ENCODE results near the gene TMEM51.

TMEM51 gene

DNA sequence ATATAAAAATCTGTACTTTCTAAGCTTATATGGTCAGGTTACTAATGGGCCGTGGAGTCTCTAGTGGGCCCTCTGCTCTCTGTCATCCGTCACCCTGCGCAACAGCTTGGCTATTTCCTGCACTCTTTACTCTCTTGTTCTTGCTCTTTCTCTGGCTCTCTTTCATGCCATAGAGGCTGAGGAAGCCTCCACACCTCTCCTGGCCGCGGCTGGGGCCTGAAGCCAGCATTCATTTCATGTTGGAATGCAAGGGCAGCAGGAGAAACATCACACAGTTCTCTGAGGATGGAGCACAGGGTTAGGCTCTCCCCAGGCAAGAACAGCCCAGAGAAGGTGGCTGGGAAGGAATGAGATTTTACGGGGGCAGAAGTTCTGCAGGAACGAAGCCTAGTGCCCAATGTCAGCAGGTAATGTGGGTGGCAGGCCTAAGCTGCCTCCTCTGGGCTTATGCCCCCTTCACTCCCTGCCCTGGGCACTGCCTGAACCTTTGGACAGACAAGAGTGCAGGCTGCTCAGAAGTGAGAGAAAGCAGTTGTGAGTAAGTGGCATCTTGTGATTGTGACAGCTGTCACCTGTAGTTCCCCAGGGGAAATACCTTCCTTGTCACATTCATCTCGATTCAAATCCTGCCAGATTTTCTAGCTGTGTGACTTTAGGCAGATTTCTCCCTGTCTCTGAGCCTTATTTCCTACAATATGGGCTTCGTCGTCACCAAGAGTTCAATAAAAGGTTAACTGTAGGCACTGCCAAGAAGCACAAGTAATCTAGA is 89.9 kb downstream of the TMEM51 start:
- TF ChIP-seq CTCF (IDR thresholded peaks at IDR 0.05; ENCODE audit: low read depth, low read length), result no peak
- DNase-seq (ENCODE audit: low read depth in 2 of 2), result no peak

GRCh38 chr1:15244813-15245212 is 91.3 kb downstream of the TMEM51 start:
- DNase-seq (ENCODE audit: low read depth in 2 of 2), result no peak
- TF ChIP-seq CTCF (IDR thresholded peaks at IDR 0.05; ENCODE audit: low read depth, low read length), result no peak
- H3K4me3 ChIP-seq (replicated peaks in 1 of 2; ENCODE audit: low read depth in 2 of 2, low read length in 2 of 2), result no peak overlapping the region

More for the DNA sequence above, 89.9 kb downstream of the TMEM51 start:
- no peak overlapping the region for H3K4me3 ChIP-seq (replicated peaks in 1 of 2; ENCODE audit: low read depth in 2 of 2, low read length in 2 of 2)

GRCh38 chr1:15245593-15246360 is 92.2 kb downstream of the TMEM51 start:
- peak; percentile 35 to 83 for DNase-seq (ENCODE audit: low read depth in 2 of 2)
- H3K4me3 ChIP-seq (replicated peaks in 1 of 2; ENCODE audit: low read depth in 2 of 2, low read length in 2 of 2), result no peak overlapping the region
- TF ChIP-seq CTCF (IDR thresholded peaks at IDR 0.05; ENCODE audit: low read depth, low read length), result no peak

- no peak for TF ChIP-seq CTCF (IDR thresholded peaks at IDR 0.05; ENCODE audit: low read depth, low read length)
- peak within 1 kb of the TSS; percentile 35 to 40 for H3K4me3 ChIP-seq (replicated peaks in 1 of 2; ENCODE audit: low read depth in 2 of 2, low read length in 2 of 2)
- DNase-seq (ENCODE audit: low read depth in 2 of 2), result peak; percentile 40 to 67
Observed at GRCh38 chr1:15246960-15247614, 93.5 kb downstream of the TMEM51 start, which contains the start of gene FHAD1. FHAD1 (plus strand) TSS chr1:15247223; CDS start chr1:15251785, 4,562 bp downstream.

GRCh38 chr1:15248216-15248615 is 94.7 kb downstream of the TMEM51 start:
- H3K4me3 ChIP-seq (replicated peaks in 1 of 2; ENCODE audit: low read depth in 2 of 2, low read length in 2 of 2), result no peak overlapping the region
- DNase-seq (ENCODE audit: low read depth in 2 of 2), result no peak
- no peak for TF ChIP-seq CTCF (IDR thresholded peaks at IDR 0.05; ENCODE audit: low read depth, low read length)

DNA sequence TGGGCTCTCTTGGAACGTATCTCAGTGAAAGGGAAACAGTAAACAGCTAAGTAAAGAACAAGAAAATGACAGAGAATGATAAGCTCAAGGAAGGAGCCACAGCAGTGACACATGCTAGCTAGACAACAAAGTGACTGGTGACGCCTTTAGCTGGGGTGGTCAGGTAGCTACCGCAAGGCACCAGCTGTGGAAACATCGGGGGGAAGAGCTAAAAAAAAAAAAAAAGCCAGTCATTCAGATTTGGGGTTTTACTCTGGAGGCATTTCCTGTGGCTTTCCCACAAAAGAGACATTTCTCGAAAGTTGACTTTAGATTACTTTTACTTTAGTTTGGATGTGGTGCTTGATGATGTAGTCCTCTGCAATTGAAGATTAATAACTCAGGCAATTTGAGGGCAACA is 95.5 kb downstream of the TMEM51 start:
- no peak for TF ChIP-seq CTCF (IDR thresholded peaks at IDR 0.05; ENCODE audit: low read depth, low read length)
- DNase-seq (ENCODE audit: low read depth in 2 of 2), result no peak

More for the DNA sequence above, 95.5 kb downstream of the TMEM51 start:
- H3K4me3 ChIP-seq (replicated peaks in 1 of 2; ENCODE audit: low read depth in 2 of 2, low read length in 2 of 2), result no peak overlapping the region

Data from cardiac fibroblast (primary cell).